NB4 (cell line): ENCODE data around the gene S100Z.

Source experiments
- DNase-seq: peaks from one replicate; pipeline ENCODE4 v3.0.0; 2010; ENCODE audit warnings: low read depth
- H3K4me3 ChIP-seq: one replicate; pipeline ENCODE4 v1.5.1; 2011; ENCODE audit warnings: mild to moderate bottlenecking, low read depth, low read length, moderate library complexity
- MYC ChIP-seq: IDR thresholded peaks from 2 replicates; pipeline ENCODE4 v1.6.1; 2011; ENCODE audit warnings: low read depth, low read length
- POLR2A ChIP-seq: IDR thresholded peaks from 2 replicates; pipeline ENCODE4 v1.6.1; 2011; ENCODE audit warnings: mild to moderate bottlenecking; ENCODE audit not compliant: insufficient read length; ENCODE audit errors: extremely low read depth
- TF ChIP-seq, protein P1 (sequence below): IDR thresholded peaks from 2 replicates; pipeline ENCODE4 v1.6.1; 2011; ENCODE audit warnings: low read depth, low read length
- TF ChIP-seq, protein P2 (sequence below): IDR thresholded peaks from one replicate; pipeline ENCODE4 v1.5.1; 2012; ENCODE audit warnings: low read depth, low read length

Gene S100Z

DNA sequence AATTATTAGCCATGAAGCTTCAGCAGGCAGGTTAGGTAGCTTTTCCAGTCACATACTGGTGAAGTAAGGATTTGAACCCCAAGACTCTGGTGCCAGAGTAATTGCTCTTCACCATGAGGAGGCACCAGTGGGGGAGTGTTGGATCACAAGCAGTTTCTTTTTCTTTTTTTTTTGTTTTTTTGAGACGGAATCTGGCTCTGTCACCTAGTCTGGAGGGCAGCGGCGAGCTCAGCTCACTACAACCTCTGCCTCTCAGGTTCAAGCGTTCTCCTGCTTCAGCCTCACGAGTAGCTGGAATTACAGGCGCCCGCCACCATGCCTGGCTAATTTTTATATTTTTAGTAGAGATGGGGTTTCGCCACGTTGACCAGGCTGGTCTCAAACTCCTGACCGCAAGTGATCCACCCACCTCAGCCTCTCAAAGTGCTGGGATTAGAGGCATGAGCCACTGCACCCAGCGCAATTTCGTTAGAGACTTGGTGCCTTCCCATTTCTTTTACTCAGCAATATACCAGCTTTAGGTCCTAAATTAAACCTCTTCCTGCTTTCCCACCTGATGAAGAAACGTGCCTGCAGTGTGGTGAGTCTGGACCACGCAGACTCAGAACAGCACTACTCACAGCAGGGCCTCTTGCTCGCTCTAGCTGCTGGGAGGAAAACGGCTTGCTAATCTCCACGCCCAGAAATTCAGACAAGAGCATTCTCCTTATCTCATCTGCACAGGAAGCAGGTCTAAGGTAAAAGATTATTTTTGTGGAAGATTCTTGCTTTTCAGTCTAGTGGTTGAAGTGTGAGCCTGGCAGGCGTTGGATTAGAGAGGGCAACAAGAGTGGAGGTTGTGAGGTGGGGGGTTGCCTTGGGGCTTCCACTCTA is at the start of gene S100Z:
S100Z (plus strand) TSS at position 596 of the 873 bp plus-strand sequence. CDS start 25,346 bp downstream, outside the sequence.
- DNase-seq: peak; percentile 17
- H3K4me3 ChIP-seq: no peak within 1 kb of the TSS
- TF ChIP-seq, protein P1, sequence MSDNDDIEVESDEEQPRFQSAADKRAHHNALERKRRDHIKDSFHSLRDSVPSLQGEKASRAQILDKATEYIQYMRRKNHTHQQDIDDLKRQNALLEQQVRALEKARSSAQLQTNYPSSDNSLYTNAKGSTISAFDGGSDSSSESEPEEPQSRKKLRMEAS: peak; percentile 35; the same call in 1 of the 2 replicates
- TF ChIP-seq, protein P2, sequence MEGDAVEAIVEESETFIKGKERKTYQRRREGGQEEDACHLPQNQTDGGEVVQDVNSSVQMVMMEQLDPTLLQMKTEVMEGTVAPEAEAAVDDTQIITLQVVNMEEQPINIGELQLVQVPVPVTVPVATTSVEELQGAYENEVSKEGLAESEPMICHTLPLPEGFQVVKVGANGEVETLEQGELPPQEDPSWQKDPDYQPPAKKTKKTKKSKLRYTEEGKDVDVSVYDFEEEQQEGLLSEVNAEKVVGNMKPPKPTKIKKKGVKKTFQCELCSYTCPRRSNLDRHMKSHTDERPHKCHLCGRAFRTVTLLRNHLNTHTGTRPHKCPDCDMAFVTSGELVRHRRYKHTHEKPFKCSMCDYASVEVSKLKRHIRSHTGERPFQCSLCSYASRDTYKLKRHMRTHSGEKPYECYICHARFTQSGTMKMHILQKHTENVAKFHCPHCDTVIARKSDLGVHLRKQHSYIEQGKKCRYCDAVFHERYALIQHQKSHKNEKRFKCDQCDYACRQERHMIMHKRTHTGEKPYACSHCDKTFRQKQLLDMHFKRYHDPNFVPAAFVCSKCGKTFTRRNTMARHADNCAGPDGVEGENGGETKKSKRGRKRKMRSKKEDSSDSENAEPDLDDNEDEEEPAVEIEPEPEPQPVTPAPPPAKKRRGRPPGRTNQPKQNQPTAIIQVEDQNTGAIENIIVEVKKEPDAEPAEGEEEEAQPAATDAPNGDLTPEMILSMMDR: no peak

DNA sequence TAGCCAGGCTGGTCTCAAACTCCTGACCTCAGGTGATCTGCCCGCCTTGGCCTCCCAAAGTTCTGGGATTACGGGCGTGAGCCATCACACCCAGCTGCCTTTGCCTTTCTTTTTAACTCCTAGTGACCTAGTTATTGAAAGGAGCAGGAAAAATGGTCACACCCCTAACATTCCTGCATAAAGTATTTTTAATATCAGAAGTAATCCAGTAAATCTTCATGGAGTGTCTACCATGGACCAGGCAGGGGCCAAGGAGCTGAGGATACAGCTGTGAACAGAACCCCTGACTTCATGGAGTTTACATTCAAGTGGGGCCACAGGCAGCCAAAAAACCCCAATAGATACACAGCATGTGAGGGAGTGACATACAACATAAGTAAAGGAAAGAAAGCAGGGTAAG is 49.2 kb upstream of the S100Z start:
- H3K4me3 ChIP-seq: no peak overlapping the region
- TF ChIP-seq, protein P2: no peak
- TF ChIP-seq MYC: no peak
- TF ChIP-seq POLR2A: no peak
- TF ChIP-seq, protein P1: no peak
- DNase-seq: no peak

DNA sequence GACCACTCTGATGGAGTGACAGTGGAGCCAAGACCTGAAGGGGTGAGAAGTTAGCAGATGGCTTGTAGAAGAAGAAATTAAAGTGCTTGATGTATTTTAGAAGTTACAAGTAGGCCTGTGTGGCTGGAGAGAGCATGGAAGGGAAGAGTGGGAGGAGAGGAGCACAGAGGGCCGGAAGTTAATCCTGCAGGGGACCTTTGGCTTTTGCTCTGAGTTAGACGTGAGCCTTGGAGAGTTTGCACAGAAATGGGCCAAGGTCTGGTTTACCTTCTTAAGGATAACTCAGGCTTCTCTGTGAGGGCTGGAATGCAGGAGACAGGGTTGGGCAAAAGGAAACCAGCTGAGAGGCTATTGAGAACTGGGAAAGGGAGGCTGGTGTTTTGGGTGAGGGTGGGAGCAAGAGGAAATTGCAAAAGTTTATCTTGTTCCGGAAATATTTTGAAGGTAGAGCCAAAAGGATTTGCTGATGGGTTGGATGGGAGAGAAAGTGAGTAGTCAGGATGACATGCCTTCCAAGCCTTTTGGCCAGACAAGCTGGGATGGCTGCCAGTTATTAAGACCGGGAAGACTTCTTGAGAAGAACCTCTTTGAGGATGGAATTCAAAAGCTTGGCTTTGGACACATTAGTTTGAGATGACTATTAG is 48.5 kb upstream of the S100Z start:
- TF ChIP-seq MYC (no peak), POLR2A (no peak)
- TF ChIP-seq, protein P2: no peak
- TF ChIP-seq, protein P1: no peak
- H3K4me3 ChIP-seq: no peak overlapping the region
- DNase-seq: no peak

DNA sequence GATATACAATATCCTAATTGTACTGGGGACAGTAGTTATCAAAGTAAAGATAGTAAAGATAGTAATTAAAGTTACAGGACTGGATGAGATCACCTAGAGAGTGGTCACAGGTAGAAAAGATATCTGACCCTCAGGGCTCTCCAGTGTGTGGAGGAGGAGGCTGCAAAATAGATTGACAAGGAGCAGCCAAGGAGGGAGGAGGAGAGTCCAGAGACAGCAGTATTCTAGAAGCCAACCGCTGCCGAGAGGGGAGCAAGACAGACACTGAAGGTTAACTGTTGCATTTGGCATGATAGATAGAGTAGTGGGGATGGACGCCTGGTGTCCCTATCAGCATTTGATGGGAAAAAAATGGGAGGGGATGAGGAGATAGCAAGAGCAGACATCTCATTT is 48.0 kb upstream of the S100Z start:
- TF ChIP-seq MYC (no peak), POLR2A (no peak)
- TF ChIP-seq, protein P2: no peak
- TF ChIP-seq, protein P1: no peak
- H3K4me3 ChIP-seq: no peak overlapping the region
- DNase-seq: no peak

DNA sequence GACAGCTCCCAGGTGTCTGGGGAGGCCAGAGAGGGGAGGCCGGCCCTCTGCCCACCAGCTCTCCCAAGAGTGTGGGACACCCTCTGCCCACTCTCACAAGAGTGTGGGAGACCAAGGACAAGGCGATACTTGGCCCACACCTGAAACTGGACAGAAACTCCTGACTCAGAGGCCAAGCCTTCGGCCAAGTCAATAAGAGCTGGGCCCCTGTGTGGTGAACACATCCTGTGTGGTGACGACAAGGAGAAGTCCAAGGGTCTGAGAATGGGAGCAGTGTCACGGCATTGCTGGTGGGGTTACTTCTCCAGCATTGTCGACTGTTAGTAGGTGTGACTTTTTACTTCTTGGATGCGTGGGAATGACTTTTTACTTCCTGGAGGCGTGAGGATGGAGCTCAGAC is 45.5 kb upstream of the S100Z start:
- DNase-seq: no peak
- TF ChIP-seq, protein P2: no peak
- TF ChIP-seq, protein P1: no peak
- TF ChIP-seq POLR2A: no peak
- no peak for TF ChIP-seq MYC

More for the DNA sequence above, 45.5 kb upstream of the S100Z start:
- no peak overlapping the region for H3K4me3 ChIP-seq
